Germinal center (tissue), 1 donor: Measurements from ENCODE around the gene FN3K.

Source experiments
- DNase-seq: peaks from one replicate; pipeline ENCODE4 v3.0.0; 2012; ENCODE audit warnings: mixed read lengths, low spot score

Gene FN3K

DNA sequence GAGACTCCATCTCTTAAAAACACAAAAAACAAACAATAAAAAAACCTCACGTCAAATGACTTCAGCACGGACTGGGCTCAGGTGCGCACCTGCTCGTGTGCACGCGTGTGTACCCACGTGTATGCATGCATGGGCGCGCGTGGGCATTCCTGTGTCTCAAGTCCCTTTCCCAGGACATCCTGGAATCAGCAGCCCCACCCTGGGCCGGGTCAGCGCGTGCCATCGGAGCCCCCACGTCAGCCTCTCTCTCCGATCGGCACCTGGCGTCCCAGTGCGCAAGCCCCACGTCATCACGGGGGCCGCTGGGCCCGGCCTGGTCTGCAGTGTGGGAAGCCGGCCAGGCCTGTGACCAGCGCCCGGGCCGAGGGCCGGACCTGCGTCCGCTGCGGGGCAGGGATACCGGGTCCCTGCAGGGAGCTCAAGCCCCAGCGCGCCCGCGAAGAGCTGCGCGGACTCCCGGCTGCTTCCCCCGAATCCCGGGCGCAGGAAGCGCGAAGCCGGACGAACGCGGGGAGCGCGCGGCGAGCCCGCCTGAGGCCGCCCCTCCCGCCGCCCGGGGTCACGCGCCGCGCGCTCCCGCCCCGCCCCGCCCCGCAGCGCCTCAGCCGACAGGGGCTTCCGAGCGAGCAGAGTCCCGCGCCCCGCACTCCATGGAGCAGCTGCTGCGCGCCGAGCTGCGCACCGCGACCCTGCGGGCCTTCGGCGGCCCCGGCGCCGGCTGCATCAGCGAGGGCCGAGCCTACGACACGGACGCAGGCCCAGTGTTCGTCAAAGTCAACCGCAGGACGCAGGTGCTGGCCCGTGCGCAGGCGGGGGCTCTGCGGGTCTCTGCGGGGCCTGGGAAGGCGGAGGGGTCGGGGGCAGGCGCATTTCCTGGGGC is at the start of gene FN3K:
TSS of gene FN3K (plus strand) at position 629 of the 880 bp plus-strand sequence. CDS start at position 651, 22 bp downstream.
- peak; percentile 19 for DNase-seq

- no peak for DNase-seq
These were observed 48.8 kb upstream of the FN3K start for GRCh38 chr17:82686366-82687324.

- no peak for DNase-seq
These were observed 48.0 kb upstream of the FN3K start for GRCh38 chr17:82687375-82687861.

DNA sequence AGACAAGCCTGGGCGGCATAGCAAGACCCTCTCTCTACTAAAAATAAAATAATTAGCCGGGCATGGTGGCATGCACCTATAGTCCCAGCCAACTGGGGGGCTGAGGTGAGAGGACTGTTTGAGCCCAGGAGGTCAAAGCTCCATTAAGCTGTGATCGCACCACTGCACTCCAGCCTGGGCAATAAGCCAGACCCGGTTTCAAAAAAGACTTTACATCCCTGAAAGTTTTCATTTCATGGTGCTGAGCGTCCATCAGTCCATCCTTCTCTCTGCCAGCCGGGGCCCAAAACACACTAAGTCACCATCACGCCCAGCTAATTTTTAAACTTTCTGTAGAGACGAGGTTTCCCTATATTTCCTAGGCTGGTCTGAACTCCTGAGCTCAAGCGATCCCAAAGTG is 47.5 kb upstream of the FN3K start:
- no peak for DNase-seq

DNA sequence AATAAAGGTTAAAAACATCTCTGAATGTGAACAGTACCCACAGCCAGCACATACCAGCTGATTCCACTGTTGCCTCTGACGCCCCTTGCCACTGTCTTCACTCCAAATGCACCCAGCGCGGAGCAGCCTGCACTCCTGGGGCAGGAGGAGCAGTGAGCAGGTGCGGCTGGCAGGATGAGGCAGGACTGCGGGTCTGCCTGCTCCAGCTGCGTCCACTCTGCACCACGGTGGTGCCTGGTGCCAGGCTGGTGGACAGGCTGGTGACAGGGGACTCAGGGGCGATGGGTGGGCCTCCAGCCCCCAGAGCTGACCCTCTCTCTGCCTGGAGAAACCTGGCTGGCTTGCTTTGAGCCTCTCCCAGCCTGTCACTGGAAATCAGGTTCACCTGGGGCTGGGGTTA is 46.3 kb upstream of the FN3K start:
- DNase-seq, result no peak

- no peak for DNase-seq
These were observed 44.5 kb upstream of the FN3K start for GRCh38 chr17:82690786-82691489.

GRCh38 chr17:82691714-82692113 is 43.7 kb upstream of the FN3K start:
- DNase-seq, result no peak

- no peak for DNase-seq
These were observed 43.1 kb upstream of the FN3K start for GRCh38 chr17:82692268-82692667.

DNA sequence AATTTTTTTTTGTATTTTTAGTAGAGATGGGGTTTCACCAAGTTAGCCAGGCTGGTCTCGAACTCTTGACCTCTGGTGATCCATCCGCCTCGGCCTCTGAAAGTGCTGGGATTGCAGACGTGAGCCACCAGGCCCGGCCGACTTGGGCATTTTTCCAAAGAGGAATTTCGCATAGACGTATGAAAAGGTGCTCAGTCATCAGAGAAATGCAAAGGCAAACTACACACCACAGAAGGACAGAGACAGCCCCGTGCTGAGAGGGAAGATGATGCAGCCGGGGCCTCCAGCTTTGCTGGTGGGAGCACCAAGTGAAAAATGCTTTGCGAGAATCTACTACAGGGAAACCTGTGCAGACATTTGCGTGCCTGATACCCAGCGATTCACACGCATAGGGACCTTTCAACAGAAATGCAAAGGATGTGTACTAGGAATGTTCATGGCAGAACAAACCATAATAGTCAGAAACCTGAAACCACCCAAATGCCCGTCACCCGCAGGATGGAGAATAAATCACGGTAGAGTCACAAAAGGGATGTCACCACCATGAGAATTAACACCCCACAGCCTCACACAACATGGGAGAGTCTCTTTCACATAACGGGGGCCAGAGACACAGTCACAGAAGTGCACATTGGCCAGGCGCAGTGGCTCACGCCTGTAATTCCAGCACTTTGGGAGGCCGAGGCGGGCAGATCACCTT is 42.1 kb upstream of the FN3K start:
- DNase-seq, result no peak

- DNase-seq, result no peak
These were observed 40.8 kb upstream of the FN3K start for GRCh38 chr17:82694647-82695046.

DNA sequence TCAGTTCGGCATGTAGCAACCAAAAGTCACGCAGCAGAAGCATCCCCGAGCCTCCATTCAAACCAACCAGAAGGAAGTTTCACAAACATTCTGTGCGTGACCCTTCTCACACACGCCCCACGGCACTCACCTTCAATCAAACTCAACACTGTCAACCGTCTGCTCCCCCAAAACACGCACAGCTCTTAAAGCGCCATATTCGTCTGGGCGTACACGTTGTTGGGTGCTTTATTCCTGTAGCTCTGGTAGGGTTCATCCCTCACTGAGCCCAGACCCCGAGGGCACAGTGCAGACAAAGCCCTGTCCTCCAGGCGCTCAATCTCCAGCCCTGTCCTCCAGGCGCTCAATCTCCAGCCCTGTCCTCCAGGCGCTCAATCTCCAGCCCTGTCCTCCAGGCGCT is 39.2 kb upstream of the FN3K start:
- no peak for DNase-seq

DNA sequence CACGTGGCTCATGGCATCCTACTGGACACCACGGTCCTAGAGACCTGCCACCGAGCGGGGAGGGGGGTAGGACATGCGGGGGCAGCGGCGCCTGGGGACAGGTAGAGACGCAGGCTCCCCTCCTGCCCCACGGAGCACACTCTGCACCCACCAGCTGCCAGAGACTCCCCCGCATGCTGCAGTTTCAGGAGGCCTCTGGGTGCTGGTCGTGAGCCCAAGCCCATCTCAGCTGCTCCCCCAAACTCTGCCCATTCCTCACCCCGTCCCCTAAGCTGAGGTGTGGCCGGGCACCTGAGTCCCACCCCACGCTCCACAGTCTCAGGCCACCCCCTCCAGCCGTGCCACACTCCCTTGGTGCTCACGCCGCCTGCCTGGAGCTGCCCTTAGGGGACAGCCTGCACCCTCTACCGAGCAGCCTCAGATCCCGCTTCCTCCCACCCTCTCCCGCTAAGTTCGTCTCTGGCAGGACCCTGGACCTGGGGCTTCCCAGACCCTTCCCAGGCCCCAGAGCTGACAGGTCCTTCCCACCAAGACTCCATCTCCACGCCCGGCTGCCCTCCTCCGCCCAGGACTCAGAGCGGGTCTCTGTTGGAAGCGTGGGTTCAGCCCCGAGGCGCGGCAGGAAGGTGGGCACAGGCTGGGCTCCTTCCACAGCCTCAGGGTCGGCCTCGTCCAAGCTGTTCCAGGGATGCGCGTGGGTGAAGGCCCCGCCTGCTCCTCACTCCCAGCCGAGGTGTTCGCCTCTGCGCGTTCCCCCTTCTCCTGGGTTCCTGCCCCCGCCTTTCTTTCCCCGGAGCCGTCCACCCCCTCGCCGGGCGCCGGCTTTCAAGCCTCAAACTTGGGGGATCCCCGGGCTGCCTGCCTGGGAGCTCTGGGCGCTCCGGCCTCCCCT is 38.3 kb upstream of the FN3K start:
- DNase-seq, result no peak

DNA sequence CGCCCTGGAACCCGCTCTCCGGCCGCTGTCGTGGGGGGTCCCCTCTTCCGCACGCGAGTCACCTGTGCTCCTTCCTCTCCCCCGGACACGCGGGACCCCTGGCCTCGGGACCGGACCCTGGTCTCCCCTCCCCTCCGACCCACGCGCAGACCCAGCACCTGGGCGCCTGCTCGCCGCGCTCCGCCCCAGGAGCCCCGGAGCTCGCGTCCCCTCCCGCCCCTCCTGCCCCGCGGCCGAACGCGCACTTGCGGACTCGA is 37.7 kb upstream of the FN3K start:
- no peak for DNase-seq

DNA sequence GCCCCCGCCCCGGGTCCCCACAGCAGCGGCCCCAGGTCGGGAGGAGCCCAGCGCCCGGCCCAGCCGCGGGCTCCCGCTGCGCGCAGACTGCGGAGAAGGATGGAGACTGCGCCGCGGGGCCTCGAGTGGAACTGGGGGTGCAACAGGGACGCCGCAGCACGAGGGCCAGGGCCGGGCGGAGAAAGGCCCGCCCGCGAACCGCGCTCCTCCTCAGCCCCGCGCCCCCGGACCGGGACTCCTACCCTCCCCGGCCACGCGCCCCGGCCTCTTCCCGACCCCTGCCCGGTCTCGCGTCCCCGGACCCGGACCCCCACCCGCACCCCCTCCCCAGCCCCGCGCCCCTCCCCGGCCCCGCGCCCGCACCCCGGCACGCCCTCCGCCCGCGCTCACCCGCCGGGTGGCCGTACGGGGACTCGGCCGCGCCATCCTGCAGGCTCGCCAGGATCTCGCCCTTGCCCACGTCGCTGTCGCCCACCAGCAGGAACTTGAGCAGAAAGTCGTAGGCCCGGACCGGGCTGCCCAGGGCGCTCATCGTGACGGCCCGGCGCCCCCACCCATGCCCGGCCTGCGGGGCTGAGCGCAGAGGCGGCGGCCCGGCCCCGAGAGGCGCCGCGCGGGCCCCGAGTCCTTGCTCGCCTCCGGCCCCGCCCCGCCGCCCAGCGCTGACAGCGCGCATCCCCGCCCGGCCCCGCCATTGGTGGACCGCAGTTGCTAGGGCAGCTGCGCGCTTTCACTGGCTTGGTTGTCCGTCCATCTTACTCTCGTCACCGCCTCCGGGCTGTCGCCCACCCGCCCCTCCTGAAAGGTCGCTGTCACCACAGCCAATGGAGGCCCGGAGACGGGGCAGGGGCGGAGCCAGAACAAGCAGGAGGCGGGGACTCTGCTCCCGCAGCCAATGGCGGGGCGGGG is 37.1 kb upstream of the FN3K start, which contains the start of gene RAB40B:
TSS of gene RAB40B (minus strand) at position 634 of the 909 bp plus-strand sequence. CDS start at position 532, 102 bp downstream.
- DNase-seq, result peak; percentile 99

- DNase-seq, result no peak
These were observed 36.4 kb upstream of the FN3K start for GRCh38 chr17:82698974-82699442.

DNA sequence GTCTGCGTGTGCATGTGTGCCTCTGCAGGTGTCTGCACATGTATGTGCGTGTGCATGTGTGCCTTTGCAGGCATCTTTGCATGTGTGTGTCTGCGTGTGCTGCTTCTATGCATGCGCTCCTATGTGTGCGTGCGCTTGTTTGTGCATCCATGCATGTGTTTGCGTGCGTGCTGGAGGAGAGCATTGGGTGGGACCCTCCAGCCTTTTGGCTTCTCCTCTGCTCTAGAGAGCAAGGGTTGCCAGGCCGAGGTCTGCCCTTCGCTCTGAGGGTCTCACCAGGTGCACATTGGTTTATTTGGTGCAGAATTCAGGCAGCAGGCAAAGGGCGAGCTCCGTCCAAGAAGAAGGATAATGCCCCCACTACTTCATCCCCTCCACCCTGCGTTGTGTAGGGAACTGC is 35.9 kb upstream of the FN3K start:
- DNase-seq, result no peak

GRCh38 chr17:82702231-82702927 is 33.0 kb upstream of the FN3K start:
- DNase-seq, result no peak

GRCh38 chr17:82703036-82703745 is 32.2 kb upstream of the FN3K start:
- no peak for DNase-seq
